Activated T-helper 17 cell treated with anti-CD3 and anti-CD28 coated beads, Interleukin-2, amount 50 U/mL, for 72 hours (primary cell): Measurements from ENCODE around the gene CEP128. TPM values are rescaled to one million over a fixed set of nuclear protein-coding genes. Genes with fewer than 3 reads are reported as not detected.
A peak's percentile ranks its signal among the peaks of the same experiment; 100 is the strongest.

Experiments used
- ATAC-seq: fragments of 150-1000 bp; cut with Tn5 transposase; replicated peaks from 2 replicates; pipeline ENCODE4 v1.10.0; 2021; ENCODE audit warnings: mild to moderate bottlenecking, moderate library complexity
- H3K27ac Mint-ChIP-seq: one replicate; pipeline ENCODE4 v1.8.0; 2022; ENCODE audit warnings: mixed read lengths
- H3K27me3 Mint-ChIP-seq: one replicate; pipeline ENCODE4 v1.8.0; 2022; ENCODE audit warnings: mixed read lengths
- H3K36me3 Mint-ChIP-seq: one replicate; pipeline ENCODE4 v1.8.0; 2022; ENCODE audit warnings: low read depth, mild to moderate bottlenecking, mixed read lengths
- H3K4me1 Mint-ChIP-seq: one replicate; pipeline ENCODE4 v1.8.0; 2022; ENCODE audit warnings: mixed read lengths
- H3K4me3 Mint-ChIP-seq: one replicate; pipeline ENCODE4 v1.8.0; 2022; ENCODE audit warnings: mild to moderate bottlenecking, mixed read lengths
- H3K9me3 Mint-ChIP-seq: one replicate; pipeline ENCODE4 v1.8.0; 2022; ENCODE audit warnings: mixed read lengths
- total RNA-seq, 2 donors: library from RNA; stranded (reverse); gene quantifications; one replicate each; pipeline ENCODE4 v1.2.3, GENCODE V29; 2022

CEP128 gene
- total RNA-seq = 10 to 100 TPM; 23.4 to 34.6 TPM

DNA sequence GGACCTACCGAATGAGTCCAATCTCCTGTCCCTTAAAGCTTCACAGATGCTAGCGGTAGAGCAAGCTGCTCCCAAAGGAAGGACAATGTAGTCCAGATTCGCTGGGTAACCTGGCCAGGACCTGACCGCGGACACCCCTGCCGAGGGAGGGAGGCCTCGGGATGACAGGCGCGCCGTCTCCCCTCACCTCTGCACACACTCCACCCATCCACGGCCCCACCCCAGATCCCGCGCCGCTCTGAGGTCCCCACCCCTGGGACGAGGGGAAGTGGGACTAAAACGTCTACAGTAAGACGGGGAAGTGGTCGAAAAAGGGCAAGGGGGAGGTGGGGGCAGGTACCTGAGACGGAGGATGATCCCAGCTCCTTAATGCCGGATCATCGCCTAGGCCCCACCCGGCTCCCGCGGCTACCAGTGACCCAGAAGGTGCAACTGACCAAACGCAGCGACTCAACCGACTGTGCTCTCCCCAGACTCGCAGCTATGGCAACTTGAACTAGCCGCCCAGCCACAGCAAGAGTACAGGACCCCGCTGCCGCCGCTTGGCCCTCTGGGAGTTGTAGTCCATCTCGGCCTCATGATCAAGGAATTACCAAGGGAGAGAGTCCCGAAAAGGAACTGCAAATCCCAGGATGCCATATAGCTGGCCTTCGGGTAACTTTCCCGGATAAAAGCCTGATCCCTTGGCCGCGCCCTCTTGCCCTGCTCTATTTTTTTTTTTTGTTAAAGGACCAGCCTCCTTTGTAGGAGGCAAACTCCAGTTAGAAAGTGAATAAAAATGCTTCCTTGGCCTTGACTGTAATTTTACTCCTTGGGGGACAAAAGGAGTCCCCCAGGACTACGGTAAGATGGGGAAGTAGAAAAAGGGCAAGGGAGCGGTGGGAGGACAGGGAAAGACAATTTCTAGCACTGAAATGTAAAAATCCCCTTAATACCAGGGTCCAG lies at the start of gene CEP128:
Gene CEP128 (minus strand): TSS at position 498 of the 945 bp plus-strand sequence.
- H3K36me3 Mint-ChIP-seq = peaks cover 4% of the 10 kb centered on the region
- no peaks in the 10 kb centered on the region for H3K27me3 Mint-ChIP-seq
- H3K9me3 Mint-ChIP-seq = peaks cover 3% of the 10 kb centered on the region
- H3K4me1 Mint-ChIP-seq = peaks cover 14% of the 10 kb centered on the region
- peak within 1 kb of the TSS; percentile 90 for H3K4me3 Mint-ChIP-seq
- peak; percentile 86 for ATAC-seq
- H3K27ac Mint-ChIP-seq = peak within 1 kb of the TSS; percentile 95

DNA sequence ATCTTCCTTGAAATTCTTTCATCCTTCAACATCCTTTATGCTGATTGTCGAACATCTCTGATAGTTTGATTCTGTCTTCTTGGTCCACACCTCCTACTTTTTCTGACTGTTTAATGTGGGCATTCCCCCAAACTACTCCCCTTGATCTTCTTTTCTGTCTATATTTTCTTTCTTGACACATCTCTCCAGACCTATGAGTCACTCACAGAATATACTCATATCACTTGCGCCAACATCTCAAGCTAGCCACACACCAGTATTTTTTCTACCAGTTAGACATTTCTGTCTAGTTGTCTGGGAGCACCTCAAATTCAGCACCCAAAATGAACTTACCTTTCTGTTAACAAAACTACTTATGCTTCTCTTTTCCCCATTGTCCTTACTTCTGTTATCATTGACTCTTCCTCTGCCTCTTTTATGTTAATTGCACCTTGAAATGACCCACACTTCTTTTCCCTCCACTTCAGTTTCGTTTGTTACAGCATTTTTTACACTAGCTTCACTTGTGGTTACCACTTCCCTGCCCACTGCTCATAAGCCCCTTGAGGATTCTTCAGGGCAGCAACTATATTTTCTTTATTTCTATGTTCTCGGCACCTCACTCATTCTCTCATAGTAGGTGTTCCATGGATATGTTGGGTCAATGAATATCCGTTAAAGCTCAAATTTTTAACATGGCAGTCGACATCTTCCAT lies 47.3 kb upstream of the CEP128 start:
- peak; percentile 94 for ATAC-seq

DNA sequence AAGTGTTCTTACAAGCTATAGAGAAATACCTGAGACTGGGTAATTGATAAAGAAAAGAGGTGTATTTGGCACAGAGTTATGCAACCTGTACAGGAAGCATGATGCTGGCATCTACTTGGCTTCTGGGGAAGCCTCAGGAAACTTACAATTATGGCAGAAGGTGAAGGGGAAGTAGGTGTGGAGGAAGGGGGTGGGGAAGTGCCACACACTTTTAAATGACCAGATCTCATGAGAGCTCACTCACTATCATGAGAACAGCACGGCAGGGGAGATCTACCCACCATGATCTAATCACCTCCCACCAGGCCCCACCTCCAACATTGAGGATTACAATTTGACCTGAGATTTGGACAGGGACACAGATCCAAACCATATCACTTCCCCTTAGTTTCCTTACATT lies 46.7 kb upstream of the CEP128 start:
- Mint-ChIP-seq H3K27ac (no peak overlapping the region), H3K4me3 (no peak overlapping the region), H3K9me3 (no peaks in the 10 kb centered on the region), H3K36me3 (no peaks in the 10 kb centered on the region), H3K27me3 (peaks cover 9% of the 10 kb centered on the region), H3K4me1 (no peaks in the 10 kb centered on the region)
- ATAC-seq = no peak

More for the DNA sequence above, 47.3 kb upstream of the CEP128 start:
- no peak overlapping the region for H3K4me3 Mint-ChIP-seq
- no peaks in the 10 kb centered on the region for H3K9me3 Mint-ChIP-seq
- no peaks in the 10 kb centered on the region for H3K36me3 Mint-ChIP-seq
- H3K4me1 Mint-ChIP-seq = no peaks in the 10 kb centered on the region
- H3K27ac Mint-ChIP-seq = no peak overlapping the region
- peaks cover 11% of the 10 kb centered on the region for H3K27me3 Mint-ChIP-seq

DNA sequence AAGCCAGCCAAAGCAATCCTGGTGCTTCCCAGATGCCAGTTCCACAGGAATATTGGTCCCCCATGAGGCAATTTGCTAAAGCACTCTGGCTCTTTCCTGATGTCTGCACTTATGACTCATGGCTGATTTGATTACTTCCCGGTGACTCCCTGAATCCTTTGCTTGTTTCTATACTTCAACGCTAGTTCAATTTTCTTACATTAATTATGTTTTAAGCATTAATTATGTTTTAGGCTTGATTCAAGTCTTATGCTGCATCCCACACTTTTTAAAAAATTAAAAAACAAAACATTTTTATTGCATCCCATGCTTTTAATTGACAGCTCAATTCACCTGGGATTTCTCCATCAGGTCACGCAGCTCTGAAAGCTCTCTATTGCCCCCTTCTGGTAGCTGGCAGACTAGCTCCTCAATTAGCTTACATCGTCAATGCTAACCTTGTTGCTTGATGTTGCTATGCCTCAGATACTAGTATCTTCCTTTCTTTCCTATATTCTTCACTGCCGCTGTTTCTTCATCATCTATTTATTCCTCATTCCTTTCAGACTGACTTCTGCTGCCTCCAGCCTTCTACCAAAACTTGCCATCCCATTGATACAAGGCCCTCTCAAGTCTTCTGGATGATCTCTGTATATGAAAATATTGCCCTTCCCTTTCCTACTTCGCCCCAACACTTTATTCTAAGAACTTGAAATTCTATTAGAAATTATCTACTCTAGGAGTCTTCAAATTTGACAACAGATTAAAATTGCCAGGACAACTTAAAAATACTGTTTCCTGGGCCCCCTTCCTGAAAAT lies 45.9 kb upstream of the CEP128 start:
- Mint-ChIP-seq H3K9me3 (no peaks in the 10 kb centered on the region), H3K4me3 (no peak overlapping the region), H3K27me3 (peaks cover 9% of the 10 kb centered on the region), H3K36me3 (no peaks in the 10 kb centered on the region), H3K27ac (no peak overlapping the region), H3K4me1 (no peaks in the 10 kb centered on the region)
- peak; percentile 51 for ATAC-seq

DNA sequence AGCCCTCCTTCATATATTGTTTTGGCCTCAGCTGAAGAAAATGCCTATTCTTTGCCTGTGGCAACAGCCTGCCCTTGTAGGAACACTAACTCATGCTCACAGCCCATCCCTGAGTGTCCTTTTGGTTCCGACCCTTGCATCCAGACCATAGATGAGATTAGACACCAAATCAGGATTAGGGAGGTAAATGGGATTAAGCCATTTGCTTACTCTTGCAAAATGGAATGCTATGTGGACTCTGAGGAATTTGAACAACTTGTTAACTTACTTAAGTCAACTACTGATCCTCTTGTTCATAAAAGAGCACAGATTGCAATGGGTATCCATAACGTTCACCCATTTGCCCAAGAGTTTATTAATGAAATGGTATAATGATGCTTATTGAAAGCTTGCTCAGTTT lies 41.2 kb upstream of the CEP128 start:
- no peaks in the 10 kb centered on the region for H3K36me3 Mint-ChIP-seq
- no peaks in the 10 kb centered on the region for H3K27me3 Mint-ChIP-seq
- no peak overlapping the region for H3K27ac Mint-ChIP-seq
- ATAC-seq = no peak
- H3K4me3 Mint-ChIP-seq = no peak overlapping the region
- peaks cover 6% of the 10 kb centered on the region for H3K4me1 Mint-ChIP-seq
- H3K9me3 Mint-ChIP-seq = no peaks in the 10 kb centered on the region

DNA sequence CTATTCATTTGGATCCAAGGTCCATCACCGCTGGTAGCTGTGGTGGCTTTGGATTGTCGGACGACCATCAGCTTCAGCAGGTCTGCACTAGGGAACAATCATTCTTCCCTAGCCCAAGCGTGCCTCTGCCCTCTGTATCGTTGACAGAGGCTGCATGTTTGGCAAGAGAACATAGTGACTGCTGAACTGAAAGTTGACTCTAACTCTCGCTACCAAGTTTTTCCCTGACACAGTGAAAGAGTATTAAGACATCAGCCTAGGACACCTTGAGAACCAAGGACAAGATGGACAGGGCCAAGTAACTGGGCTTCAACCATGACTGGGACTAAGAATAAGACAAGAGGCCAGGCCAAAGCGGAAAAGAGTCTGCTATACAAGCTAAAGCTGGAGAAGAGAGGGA lies 40.1 kb upstream of the CEP128 start:
- H3K27me3 Mint-ChIP-seq = no peaks in the 10 kb centered on the region
- no peaks in the 10 kb centered on the region for H3K9me3 Mint-ChIP-seq
- no peak overlapping the region for H3K27ac Mint-ChIP-seq
- no peak overlapping the region for H3K4me3 Mint-ChIP-seq
- ATAC-seq = no peak
- peaks cover 6% of the 10 kb centered on the region for H3K4me1 Mint-ChIP-seq
- no peaks in the 10 kb centered on the region for H3K36me3 Mint-ChIP-seq

DNA sequence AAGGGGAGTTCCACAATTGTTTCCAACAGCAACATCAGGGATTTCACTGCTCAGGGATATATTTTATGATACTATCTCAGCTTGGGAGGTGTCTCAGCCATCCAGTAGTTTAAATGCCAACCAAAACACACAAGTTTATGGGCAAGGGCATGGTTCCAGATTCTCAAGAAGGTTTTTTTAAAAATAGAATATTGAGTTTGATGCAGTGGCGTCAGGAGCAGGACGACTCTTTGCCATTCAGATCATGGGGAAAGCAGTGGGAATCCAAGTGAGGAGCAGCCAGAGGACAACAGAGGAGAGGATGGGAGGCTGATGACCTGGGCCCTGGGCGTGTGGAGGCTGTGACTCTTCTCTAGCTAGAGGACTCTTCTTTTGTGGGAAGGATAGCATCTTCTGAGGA lies 39.6 kb upstream of the CEP128 start:
- Mint-ChIP-seq H3K4me3 (no peak overlapping the region), H3K9me3 (no peaks in the 10 kb centered on the region), H3K27me3 (no peaks in the 10 kb centered on the region), H3K27ac (no peak overlapping the region), H3K4me1 (peaks cover 6% of the 10 kb centered on the region), H3K36me3 (no peaks in the 10 kb centered on the region)
- no peak for ATAC-seq

DNA sequence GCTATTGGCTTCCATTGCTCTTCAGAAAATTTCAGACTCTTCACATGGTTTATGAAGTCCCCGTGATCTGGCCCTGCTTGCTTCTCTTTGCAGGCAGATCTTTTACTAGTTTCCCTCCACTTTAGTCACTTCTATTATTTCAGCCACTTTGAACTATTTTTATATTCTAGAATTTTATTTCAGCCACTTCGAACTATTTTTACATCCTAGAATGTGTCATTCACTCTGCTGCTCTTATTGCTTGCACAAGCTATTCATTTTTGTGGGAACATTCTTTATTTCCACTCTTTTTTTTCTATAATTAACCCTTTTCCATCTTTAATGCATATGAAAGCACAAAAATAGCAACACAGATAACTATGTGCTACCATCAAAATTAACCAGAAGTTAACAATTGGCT lies 38.4 kb upstream of the CEP128 start:
- no peak overlapping the region for H3K27ac Mint-ChIP-seq
- no peaks in the 10 kb centered on the region for H3K36me3 Mint-ChIP-seq
- no peaks in the 10 kb centered on the region for H3K27me3 Mint-ChIP-seq
- ATAC-seq = no peak
- no peak overlapping the region for H3K4me3 Mint-ChIP-seq
- H3K9me3 Mint-ChIP-seq = no peaks in the 10 kb centered on the region
- H3K4me1 Mint-ChIP-seq = peaks cover 6% of the 10 kb centered on the region

DNA sequence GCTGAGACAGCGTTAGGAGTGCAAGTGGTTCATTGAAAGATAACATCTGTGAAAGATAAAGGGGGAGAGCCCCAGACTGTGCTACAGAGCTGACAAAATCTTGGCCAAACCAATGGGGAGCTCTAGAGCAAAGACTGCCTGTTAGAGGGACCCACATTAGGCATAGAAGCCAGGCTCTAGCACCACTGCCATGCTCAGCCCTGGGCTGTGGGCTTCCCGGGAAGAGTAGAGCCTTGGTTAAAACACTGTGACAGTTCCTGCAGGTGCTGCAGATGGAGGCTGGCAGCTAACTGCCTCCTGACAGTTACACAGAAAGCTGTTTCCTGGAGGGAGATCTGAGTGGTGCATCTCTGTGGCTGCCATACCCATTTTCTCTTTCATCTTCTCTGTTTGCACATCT lies 36.9 kb upstream of the CEP128 start:
- Mint-ChIP-seq H3K4me3 (no peak overlapping the region), H3K36me3 (no peaks in the 10 kb centered on the region), H3K27me3 (no peaks in the 10 kb centered on the region), H3K27ac (no peak overlapping the region), H3K9me3 (no peaks in the 10 kb centered on the region), H3K4me1 (peaks cover 6% of the 10 kb centered on the region)
- peak; percentile 63 for ATAC-seq

DNA sequence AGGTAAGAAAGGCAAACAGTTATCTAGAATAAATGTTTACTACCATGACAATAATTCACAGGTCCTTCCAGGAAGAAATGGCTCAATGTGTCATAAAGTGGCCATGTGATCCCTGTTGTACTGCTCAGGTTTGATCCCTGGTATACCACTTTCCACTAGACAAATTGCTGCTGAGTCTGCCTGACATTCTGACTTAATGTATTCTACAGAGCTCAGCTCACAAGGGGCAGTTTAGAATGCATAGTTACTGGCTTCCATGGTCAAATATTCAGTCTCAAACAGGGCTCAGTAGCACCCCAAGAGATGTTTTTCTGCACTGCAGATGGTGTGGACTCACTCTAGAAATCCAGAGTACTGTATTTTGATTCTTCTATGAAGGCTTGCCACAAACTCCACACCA lies 35.7 kb upstream of the CEP128 start:
- no peak for ATAC-seq
- no peak overlapping the region for H3K4me3 Mint-ChIP-seq
- peaks cover 6% of the 10 kb centered on the region for H3K4me1 Mint-ChIP-seq
- no peaks in the 10 kb centered on the region for H3K36me3 Mint-ChIP-seq
- no peak overlapping the region for H3K27ac Mint-ChIP-seq
- H3K9me3 Mint-ChIP-seq = no peaks in the 10 kb centered on the region
- H3K27me3 Mint-ChIP-seq = no peaks in the 10 kb centered on the region

DNA sequence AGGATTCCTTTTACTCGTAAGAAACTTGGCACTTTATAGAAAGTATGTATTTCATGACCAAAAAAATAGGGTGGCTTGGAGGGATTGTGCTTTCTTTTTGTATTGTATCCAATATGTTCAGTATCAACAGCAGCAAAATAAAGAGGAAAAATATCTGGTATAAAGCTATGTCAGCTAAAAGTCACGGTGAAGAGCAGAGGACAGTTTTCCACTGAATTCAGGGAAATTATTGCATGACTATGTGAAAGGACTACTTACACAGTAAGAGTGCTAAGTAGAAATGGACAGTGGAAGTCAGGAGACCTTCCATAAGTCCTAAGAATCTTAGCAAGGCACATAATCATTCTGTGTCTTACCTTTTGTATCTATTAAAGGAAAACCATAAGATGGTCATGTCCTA lies 33.1 kb upstream of the CEP128 start:
- H3K36me3 Mint-ChIP-seq = no peaks in the 10 kb centered on the region
- no peaks in the 10 kb centered on the region for H3K9me3 Mint-ChIP-seq
- no peaks in the 10 kb centered on the region for H3K27me3 Mint-ChIP-seq
- peaks cover 6% of the 10 kb centered on the region for H3K4me1 Mint-ChIP-seq
- no peak for ATAC-seq
- H3K27ac Mint-ChIP-seq = no peak overlapping the region
- H3K4me3 Mint-ChIP-seq = no peak overlapping the region

DNA sequence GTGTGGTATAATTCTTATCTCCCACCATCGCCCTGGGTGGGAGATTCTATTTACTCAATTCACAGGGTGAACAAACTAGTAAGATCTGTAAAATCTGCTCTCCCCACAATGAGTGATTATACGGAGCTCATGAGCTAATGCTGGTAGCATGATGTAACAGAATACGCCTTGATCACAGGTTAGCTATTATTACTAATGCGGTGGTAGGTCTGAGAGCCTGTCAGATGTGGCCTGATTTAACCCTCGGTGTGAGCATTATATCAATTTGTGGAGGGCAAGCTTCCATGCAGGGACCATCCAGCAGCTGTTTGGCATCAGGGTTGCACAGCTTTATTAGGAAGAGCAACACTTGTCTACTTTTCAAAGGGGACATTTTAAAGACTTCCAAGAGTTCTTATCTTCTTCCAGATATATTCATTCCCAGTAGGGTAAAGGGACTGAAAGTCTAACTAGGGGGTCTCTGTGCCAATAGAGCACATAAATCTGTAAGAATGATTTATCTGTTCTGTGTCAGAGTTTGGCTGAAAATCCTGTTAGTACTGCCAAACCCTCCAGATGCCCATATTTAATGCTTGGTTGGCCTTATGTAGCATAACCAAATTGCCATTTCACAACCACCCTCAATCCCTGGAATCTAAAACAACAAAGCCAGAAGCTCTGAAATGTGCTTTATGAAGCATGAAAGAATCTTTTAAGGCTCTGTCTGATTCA lies 32.5 kb upstream of the CEP128 start:
- H3K4me1 Mint-ChIP-seq = peaks cover 6% of the 10 kb centered on the region
- no peak overlapping the region for H3K27ac Mint-ChIP-seq
- H3K9me3 Mint-ChIP-seq = no peaks in the 10 kb centered on the region
- ATAC-seq = no peak
- H3K36me3 Mint-ChIP-seq = no peaks in the 10 kb centered on the region
- H3K27me3 Mint-ChIP-seq = no peaks in the 10 kb centered on the region
- H3K4me3 Mint-ChIP-seq = no peak overlapping the region

DNA sequence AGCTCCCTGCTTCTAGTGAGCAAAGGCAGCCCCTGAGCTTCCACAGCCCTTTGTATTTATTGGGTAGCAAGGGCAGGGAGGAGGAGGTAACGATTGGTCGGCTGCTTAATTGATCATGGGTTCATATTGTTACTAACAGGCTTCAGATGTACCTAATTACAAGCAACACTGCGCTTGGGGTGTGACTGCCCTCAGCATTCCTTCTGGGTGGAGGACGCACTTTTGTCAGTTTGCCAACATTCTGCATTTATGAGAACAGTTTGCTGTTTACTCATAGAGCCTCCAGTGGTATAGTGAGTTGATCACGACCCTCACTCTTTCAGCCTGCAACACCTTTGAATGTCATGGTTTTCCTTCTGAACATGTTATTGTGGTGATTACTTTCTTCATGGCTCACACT lies 23.5 kb upstream of the CEP128 start:
- Mint-ChIP-seq H3K27ac (no peak overlapping the region), H3K27me3 (no peaks in the 10 kb centered on the region), H3K36me3 (no peaks in the 10 kb centered on the region), H3K4me3 (no peak overlapping the region), H3K9me3 (no peaks in the 10 kb centered on the region), H3K4me1 (peaks cover 4% of the 10 kb centered on the region)
- no peak for ATAC-seq

DNA sequence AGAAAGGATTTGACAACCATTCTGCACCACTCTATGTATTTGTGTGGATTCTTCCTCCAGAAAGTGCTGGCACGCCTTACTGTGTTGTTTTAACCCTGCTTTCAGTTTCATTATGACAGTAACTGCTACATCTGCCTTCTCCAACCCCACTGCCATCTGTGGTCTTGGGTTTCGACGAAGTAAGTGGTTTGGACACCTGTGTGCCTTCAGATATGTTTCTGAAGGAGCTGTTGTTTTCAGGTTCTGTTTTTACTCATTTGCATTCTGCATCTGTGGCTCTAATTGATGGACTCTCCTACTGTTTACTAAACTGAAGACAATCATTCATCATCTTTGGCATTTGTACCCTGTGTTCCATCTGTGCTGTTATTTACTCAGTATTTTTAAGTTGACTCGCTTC lies 18.0 kb upstream of the CEP128 start:
- H3K9me3 Mint-ChIP-seq = no peaks in the 10 kb centered on the region
- H3K4me1 Mint-ChIP-seq = peaks cover 22% of the 10 kb centered on the region
- H3K27ac Mint-ChIP-seq = peak overlapping the region; percentile 61
- H3K4me3 Mint-ChIP-seq = peak overlapping the region; percentile 45
- no peaks in the 10 kb centered on the region for H3K36me3 Mint-ChIP-seq
- peak; percentile 92 for ATAC-seq
- peaks cover 4% of the 10 kb centered on the region for H3K27me3 Mint-ChIP-seq
